Neural progenitor cell (in vitro differentiated cells): ENCODE data around the gene GAL3ST3.

Experiments used
- CTCF ChIP-seq: fragments of 200-600 bp; sonication (generic); IDR thresholded peaks from 2 replicates; pipeline ENCODE4 v1.5.1; 2017; ENCODE audit warnings: antibody characterized with exemption, mild to moderate bottlenecking
- EZH2 ChIP-seq: fragments of 200-600 bp; sonication (generic); IDR thresholded peaks from 2 replicates; pipeline ENCODE4 v1.6.1; 2017; ENCODE audit warnings: antibody characterized with exemption, mild to moderate bottlenecking, moderate library complexity

GRCh38 chr11:66006891-66007176 is 42.1 kb downstream of the GAL3ST3 start:
- no peak for TF ChIP-seq CTCF
- TF ChIP-seq EZH2 = no peak
